Activated naive CD8-positive, alpha-beta T cell treated with anti-CD3 and anti-CD28 coated beads for 36 hours (primary cell): ENCODE data around the gene PCBD2. TPM values are rescaled to one million over a fixed set of nuclear protein-coding genes. Genes with fewer than 3 reads are reported as not detected.
"Not testable (repeated sequence)": the region's sequence is repeated elsewhere in the genome, so short reads cannot be mapped to it uniquely, and the experiment has no call there.

Experiments used
- DNase-seq: peaks from one replicate; pipeline ENCODE4 v3.0.0; 2021
- H3K27ac Mint-ChIP-seq: one replicate; pipeline ENCODE4 v1.8.0; 2022; ENCODE audit warnings: mild to moderate bottlenecking, moderate library complexity, mixed read lengths
- H3K27me3 Mint-ChIP-seq: one replicate; pipeline ENCODE4 v1.8.0; 2022; ENCODE audit warnings: mild to moderate bottlenecking, mixed read lengths
- H3K36me3 Mint-ChIP-seq: one replicate; pipeline ENCODE4 v1.8.0; 2021; ENCODE audit warnings: mild to moderate bottlenecking, mixed read lengths
- H3K4me1 Mint-ChIP-seq: one replicate; pipeline ENCODE4 v1.8.0; 2021; ENCODE audit warnings: mixed read lengths
- H3K4me3 Mint-ChIP-seq: one replicate; pipeline ENCODE4 v1.8.0; 2022; ENCODE audit warnings: mild to moderate bottlenecking, moderate library complexity, mixed read lengths
- H3K9me3 Mint-ChIP-seq: one replicate; pipeline ENCODE4 v1.8.0; 2022; ENCODE audit warnings: mixed read lengths
- total RNA-seq, 2 experiments: library from RNA; stranded (reverse); gene quantifications; one replicate each; pipeline ENCODE4 v1.2.3, GENCODE V29; 2021

Gene PCBD2
- total RNA-seq: 10 to 100 TPM in 1 of 2 experiments, 1 to 10 TPM in 1; 7.6 to 10.4 TPM

DNA sequence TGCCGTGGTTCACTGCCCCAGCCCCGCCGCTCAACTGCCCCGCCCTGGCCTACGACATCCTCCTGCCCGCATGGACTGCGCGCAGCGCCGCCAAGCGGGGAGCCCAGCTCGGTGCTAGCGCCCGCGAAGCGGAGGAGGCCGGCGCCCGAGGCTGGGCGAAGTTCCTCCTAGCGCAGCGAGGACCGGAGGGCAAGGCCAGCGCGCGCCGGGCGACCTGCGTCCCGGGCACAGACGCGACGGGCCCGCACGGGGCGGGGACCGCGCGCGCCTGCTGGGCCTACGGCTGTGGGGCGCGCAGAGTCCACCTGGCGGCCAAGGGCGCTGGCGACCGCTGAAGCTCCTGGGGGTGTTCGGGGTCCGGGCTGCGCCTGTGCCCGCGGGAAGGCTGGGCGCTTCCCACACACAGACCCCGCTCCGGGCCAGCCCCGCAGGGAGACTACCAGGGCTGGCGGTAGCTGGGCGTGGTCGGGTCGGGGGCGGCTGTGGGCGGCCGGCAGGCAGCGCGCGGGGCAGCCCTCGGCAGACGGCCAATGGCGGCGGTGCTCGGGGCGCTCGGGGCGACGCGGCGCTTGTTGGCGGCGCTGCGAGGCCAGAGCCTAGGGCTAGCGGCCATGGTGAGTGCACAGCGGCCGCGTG lies at the start of gene PCBD2:
PCBD2 (plus strand) TSS at position 522 of the 636 bp plus-strand sequence; CDS start at position 531, 9 bp downstream.
- Mint-ChIP-seq H3K4me1 (peaks cover 13% of the 10 kb centered on the region), H3K9me3 (no peaks in the 10 kb centered on the region), H3K4me3 (peak within 1 kb of the TSS; percentile 95), H3K27me3 (no peaks in the 10 kb centered on the region), H3K27ac (peak within 1 kb of the TSS; percentile 98), H3K36me3 (peaks cover 5% of the 10 kb centered on the region)
- DNase-seq: peak; percentile 97

DNA sequence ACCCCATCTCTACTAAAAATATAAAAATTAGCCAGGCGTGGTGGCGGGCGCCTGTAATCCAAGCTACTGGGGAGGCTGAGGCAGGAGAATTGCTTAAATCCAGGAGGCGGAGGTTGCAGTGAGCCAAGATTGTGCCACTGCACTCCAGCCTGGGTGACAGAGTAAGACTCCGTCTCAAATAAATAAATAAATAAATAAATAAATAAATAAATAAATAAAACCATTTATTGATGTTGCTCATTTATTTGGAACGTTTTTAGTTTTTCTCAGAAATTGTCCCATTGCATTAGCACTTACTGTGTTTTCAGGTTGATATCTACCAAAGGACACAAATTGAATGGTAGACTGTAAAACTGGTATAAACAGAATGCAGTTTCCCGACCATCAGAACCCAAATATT lies 48.5 kb upstream of the PCBD2 start:
- peaks cover 13% of the 10 kb centered on the region for H3K36me3 Mint-ChIP-seq
- not testable (repeated sequence) for H3K27me3 Mint-ChIP-seq, H3K4me1 Mint-ChIP-seq, DNase-seq, H3K9me3 Mint-ChIP-seq, H3K27ac Mint-ChIP-seq, H3K4me3 Mint-ChIP-seq

DNA sequence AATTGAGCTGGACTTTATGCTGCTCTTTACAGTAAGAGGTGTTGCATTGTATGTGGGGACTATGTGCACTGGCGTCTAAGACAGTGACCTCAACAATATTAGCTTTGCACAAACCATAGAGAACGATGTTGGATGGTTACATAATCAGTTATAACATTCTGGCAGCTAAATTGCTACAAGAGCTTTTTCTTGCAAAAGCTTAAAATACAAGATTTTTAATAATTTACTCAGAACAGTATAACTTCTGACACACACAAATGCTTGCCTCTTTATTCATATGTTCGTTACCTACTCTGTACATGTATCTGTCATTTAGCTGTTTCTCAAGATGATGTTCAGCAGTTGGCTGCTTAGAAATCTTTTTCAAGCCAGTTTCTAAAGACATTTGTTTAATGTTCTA lies 47.5 kb upstream of the PCBD2 start:
- Mint-ChIP-seq H3K27me3 (no peaks in the 10 kb centered on the region), H3K27ac (no peak overlapping the region), H3K9me3 (no peaks in the 10 kb centered on the region), H3K36me3 (peaks cover 11% of the 10 kb centered on the region), H3K4me1 (peaks cover 7% of the 10 kb centered on the region), H3K4me3 (no peak overlapping the region)
- no peak for DNase-seq

DNA sequence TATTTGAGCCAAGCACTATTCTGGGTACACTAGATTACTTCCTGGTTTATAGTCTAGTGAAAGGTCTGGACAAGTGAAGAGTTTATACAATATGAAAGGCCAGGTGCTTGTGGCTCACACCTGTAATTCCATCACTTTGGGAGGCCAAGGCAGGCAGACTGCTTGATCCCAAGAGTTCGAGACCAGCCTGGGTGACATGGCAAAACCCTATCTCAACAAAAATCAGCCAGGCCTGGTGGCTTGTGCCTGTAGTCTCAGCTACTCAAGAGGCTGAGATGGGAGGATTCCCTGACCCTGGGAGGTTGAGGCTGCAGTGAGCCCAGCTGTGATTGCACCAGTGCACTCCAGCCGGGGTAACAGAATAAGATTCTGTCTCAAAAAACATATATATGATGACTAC lies 40.2 kb upstream of the PCBD2 start:
- DNase-seq: no peak
- Mint-ChIP-seq H3K27ac (no peak overlapping the region), H3K4me3 (no peak overlapping the region), H3K36me3 (no peaks in the 10 kb centered on the region), H3K9me3 (no peaks in the 10 kb centered on the region), H3K27me3 (no peaks in the 10 kb centered on the region), H3K4me1 (no peaks in the 10 kb centered on the region)

DNA sequence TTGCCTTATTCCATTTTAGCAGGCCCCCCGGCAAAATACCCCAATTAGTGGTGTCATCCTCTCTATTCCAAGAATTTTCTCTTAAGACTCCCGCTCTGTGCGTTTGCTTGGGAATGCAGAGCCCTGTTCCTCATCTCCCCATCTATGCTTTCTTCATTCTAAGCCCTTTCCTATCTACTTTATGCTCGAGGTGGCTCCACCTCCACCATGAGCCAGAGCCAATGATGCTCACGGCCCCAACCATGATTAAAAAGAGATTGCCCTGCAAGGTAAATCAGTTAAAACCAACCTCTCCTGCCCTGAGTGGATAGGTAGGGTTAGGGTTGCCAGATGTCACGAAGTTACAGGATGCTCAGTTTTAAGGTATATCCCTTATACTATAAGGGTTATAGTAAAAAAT lies 31.4 kb upstream of the PCBD2 start:
- peak overlapping the region; percentile 95 for H3K27ac Mint-ChIP-seq
- peaks cover 34% of the 10 kb centered on the region for H3K4me1 Mint-ChIP-seq
- H3K36me3 Mint-ChIP-seq: peaks cover 14% of the 10 kb centered on the region
- no peak for DNase-seq
- H3K4me3 Mint-ChIP-seq: peak overlapping the region; percentile 97
- no peaks in the 10 kb centered on the region for H3K9me3 Mint-ChIP-seq
- H3K27me3 Mint-ChIP-seq: no peaks in the 10 kb centered on the region

DNA sequence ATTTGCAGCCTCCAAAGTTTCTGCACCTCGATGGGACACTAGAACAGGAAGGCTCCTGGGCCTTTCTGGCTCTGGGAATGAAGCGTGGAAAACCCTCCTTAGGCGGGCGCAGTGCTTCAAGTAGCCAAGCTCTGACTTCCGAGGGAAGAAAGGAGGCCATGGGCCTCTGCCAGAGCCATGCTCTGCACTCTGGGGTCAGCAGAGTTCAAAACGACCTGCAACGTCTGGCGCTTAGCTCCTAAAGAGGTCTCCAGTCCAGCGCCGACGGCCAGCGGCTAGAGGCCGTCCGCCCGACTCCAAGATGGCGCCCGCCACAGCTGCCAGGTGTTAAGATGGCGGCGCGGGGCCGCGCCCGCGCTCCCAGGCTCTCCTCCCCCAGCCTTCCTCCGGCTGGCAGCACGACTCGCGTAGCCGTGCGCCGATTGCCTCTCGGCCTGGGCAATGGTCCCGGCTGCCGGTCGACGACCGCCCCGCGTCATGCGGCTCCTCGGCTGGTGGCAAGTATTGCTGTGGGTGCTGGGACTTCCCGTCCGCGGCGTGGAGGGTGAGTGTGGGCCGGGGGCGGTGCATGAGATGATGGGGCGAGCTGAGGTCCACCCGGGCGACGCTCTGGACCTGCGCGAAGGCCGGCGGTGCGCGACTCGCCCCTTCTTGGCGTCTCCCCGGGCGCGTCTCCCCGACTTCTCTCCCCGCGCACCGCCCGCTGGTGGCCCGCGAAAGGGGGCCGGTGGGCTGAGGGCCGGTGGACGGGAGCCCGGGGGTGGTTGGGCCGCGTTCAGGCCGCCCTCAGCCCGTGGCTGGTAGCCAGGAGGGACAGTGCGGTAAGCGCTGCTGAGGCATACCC lies 30.7 kb upstream of the PCBD2 start, which contains the start of gene TXNDC15:
TXNDC15 (plus strand) TSS at position 385 of the 844 bp plus-strand sequence; CDS start at position 442, 57 bp downstream.
- DNase-seq: peak; percentile 87
- Mint-ChIP-seq H3K27me3 (no peaks in the 10 kb centered on the region), H3K4me3 (peak within 1 kb of the TSS; percentile 97), H3K36me3 (peaks cover 15% of the 10 kb centered on the region), H3K27ac (peak within 1 kb of the TSS; percentile 95), H3K9me3 (no peaks in the 10 kb centered on the region), H3K4me1 (peaks cover 39% of the 10 kb centered on the region)

DNA sequence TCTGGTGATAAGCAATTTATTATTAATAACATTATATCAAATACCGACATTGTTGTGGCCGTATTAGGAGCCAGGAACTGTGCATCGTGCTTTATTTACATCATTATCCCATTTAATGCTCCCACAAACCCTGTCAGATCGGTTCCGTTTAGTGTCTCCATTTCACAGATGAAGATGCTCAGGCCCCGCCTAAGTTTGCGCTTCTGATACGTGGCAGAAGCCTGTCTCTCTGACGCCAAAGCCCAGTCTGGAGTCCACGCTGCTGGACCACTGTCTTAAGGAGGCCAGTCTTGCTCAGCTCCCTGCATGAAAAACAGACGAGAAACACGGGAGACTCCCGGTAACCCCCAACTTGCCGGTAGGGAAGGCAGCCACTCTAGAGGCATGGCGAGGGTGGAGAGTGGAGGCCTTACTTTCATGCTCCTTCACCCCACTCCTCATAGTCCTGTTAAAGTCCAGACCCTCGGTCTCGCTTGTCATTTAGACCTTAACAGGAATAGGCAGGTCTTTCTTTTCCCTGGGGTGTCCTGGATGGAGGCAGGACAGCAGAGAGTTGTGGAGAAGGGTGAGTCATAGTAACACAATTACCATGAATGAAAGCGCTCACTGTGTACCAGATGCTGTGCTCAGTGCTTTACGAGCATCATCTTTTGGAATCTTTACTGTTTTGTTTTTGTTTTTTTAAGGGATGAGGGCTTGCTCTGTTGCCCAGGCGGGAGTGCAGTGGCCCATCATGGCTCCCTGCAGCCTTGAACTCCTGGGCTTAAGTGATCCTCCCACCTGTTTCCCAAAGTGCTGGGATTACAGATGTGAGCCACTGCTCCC lies 29.9 kb upstream of the PCBD2 start:
- H3K4me3 Mint-ChIP-seq: peak overlapping the region; percentile 97
- peak overlapping the region; percentile 95 for H3K27ac Mint-ChIP-seq
- DNase-seq: peak; percentile 35
- H3K9me3 Mint-ChIP-seq: no peaks in the 10 kb centered on the region
- H3K4me1 Mint-ChIP-seq: peaks cover 40% of the 10 kb centered on the region
- peaks cover 15% of the 10 kb centered on the region for H3K36me3 Mint-ChIP-seq
- H3K27me3 Mint-ChIP-seq: no peaks in the 10 kb centered on the region

DNA sequence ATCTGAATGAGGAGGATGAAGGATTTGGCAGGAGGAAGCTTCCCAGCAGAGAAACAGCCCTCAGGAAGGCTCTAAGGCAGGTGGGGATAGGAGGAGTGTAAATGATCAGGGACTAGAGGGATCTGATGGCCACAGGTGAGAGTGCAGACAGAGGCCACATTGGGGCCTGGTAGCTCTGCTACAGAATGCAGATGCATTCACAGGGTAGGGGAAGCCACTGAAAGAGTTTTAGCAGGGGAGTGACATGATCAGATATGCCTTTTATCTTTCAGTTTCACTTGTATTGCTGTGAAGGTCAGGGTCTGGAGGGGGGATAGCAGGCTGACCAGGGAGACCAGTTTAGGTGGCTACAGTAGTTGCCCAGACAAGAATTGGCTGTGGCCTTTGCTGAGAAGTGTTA lies 27.8 kb upstream of the PCBD2 start:
- H3K9me3 Mint-ChIP-seq: no peaks in the 10 kb centered on the region
- H3K4me3 Mint-ChIP-seq: peak overlapping the region; percentile 32
- no peak for DNase-seq
- H3K27ac Mint-ChIP-seq: peak overlapping the region; percentile 30
- no peaks in the 10 kb centered on the region for H3K27me3 Mint-ChIP-seq
- peaks cover 15% of the 10 kb centered on the region for H3K36me3 Mint-ChIP-seq
- peaks cover 46% of the 10 kb centered on the region for H3K4me1 Mint-ChIP-seq

DNA sequence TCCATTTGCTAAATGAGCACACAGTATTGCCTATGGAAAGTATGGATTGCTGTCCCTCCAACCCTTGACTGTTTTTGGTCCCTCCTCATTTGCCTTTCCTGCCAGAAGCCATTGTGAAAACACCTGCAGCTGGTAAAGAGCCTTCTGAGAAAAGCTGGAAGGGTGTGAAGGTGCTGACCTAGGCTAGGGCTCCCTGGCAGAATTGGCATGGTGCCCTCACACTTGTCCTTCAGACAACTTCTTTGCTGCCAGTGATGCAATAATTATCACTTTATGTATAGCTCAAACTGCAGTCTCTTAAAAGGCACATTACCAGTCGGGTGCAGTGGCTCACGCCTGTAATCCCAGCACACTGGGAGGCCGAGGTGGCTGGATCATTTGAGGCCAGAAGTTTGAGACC lies 26.5 kb upstream of the PCBD2 start:
- Mint-ChIP-seq H3K4me1 (peaks cover 44% of the 10 kb centered on the region), H3K27ac (no peak overlapping the region), H3K27me3 (no peaks in the 10 kb centered on the region), H3K4me3 (no peak overlapping the region), H3K9me3 (no peaks in the 10 kb centered on the region), H3K36me3 (peaks cover 15% of the 10 kb centered on the region)
- no peak for DNase-seq

DNA sequence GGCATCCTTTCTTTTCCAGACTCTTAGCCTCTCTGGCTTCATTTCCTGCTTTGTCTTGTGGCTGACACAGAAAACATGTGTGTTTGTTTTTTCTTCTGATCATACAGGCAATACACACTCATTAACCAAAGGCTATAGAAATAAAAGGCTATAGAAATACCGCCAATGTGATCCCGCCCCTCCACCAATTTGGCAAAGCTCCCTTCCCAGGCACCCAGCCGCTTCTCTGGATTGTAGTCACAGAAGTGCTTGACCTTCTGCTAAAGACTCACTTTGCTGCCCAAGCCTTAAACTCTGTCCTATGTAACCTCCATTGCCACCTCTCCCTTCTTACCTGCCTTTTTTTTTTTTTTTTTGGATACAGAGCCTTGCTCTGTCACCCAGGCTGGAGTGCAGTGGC lies 25.5 kb upstream of the PCBD2 start:
- peaks cover 39% of the 10 kb centered on the region for H3K4me1 Mint-ChIP-seq
- H3K4me3 Mint-ChIP-seq: no peak overlapping the region
- DNase-seq: no peak
- no peak overlapping the region for H3K27ac Mint-ChIP-seq
- H3K36me3 Mint-ChIP-seq: peaks cover 15% of the 10 kb centered on the region
- no peaks in the 10 kb centered on the region for H3K9me3 Mint-ChIP-seq
- no peaks in the 10 kb centered on the region for H3K27me3 Mint-ChIP-seq

DNA sequence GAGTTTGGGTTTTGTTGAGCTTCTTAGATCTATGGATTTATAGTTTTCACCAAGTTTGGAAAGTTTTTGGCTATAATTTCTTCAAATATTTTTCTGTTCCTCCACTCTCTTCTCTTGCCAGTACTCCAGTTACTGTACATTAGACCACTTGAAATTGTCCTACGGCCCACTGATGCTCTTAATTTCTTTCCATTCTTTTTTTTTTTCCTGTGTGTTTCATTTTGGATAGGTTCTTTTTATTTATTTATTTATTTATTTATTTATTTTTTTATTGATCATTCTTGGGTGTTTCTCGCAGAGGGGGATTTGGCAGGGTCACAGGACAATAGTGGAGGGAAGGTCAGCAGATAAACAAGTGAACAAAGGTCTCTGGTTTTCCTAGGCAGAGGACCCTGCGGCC lies 24.0 kb upstream of the PCBD2 start:
- DNase-seq, H3K27ac Mint-ChIP-seq, H3K27me3 Mint-ChIP-seq, H3K4me3 Mint-ChIP-seq, H3K9me3 Mint-ChIP-seq: not testable (repeated sequence)
- Mint-ChIP-seq H3K4me1 (peaks cover 33% of the 10 kb centered on the region), H3K36me3 (peaks cover 11% of the 10 kb centered on the region)

DNA sequence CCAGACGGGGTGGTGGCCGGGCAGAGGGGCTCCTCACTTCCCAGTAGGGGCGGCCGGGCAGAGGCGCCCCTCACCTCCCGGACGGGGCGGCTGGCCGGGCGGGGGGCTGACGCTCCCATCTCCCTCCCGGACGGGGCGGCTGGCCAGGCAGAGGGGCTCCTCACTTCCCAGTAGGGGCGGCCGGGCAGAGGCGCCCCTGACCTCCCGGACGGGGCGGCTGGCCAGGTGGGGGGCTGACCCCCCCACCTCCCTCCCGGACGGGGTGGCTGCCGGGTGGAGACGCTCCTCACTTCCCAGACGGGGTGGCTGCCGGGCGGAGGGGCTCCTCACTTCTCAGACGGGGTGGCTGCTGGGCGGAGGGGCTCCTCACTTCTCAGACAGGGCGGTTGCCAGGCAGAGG lies 23.2 kb upstream of the PCBD2 start:
- DNase-seq, H3K27ac Mint-ChIP-seq, H3K36me3 Mint-ChIP-seq, H3K27me3 Mint-ChIP-seq, H3K4me3 Mint-ChIP-seq, H3K9me3 Mint-ChIP-seq: not testable (repeated sequence)
- H3K4me1 Mint-ChIP-seq: peaks cover 25% of the 10 kb centered on the region

DNA sequence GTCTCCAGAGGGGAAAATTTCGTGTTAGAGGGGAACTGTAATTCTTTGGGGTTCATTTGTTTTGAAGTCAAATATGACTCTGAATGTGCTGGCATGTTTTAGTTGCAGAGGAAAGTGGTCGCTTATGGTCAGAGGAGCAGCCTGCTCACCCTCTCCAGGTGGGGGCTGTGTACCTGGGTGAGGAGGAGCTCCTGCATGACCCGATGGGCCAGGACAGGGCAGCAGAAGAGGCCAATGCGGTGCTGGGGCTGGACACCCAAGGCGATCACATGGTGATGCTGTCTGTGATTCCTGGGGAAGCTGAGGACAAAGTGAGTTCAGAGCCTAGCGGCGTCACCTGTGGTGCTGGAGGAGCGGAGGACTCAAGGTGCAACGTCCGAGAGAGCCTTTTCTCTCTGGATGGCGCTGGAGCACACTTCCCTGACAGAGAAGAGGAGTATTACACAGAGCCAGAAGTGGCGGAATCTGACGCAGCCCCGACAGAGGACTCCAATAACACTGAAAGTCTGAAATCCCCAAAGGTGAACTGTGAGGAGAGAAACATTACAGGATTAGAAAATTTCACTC lies 17.3 kb upstream of the PCBD2 start:
- Mint-ChIP-seq H3K27me3 (no peaks in the 10 kb centered on the region), H3K4me1 (peaks cover 7% of the 10 kb centered on the region), H3K4me3 (no peak overlapping the region), H3K36me3 (peaks cover 12% of the 10 kb centered on the region), H3K9me3 (no peaks in the 10 kb centered on the region), H3K27ac (no peak overlapping the region)
- DNase-seq: no peak

DNA sequence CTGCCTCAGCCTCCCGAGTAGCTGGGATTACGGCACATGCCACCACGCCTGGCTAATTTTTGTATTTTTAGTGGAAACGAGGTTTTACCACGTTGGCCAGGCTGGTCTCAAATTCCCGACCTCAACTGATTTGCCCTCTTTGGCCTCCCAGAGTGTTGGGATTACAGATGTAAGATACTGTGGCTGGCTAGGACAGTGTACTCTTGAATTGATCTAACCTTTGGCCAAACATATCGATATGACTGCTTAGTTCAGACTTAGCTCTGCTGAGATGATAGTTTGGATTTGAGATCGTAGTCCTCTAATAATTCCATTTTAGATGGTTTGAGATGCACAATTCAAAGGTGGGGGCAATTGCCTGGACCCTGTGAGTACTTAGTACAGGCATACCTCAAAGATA lies 15.6 kb upstream of the PCBD2 start:
- Mint-ChIP-seq H3K27me3 (no peaks in the 10 kb centered on the region), H3K4me1 (peaks cover 7% of the 10 kb centered on the region), H3K36me3 (peaks cover 12% of the 10 kb centered on the region), H3K9me3 (no peaks in the 10 kb centered on the region), H3K4me3 (no peak overlapping the region), H3K27ac (no peak overlapping the region)
- no peak for DNase-seq

DNA sequence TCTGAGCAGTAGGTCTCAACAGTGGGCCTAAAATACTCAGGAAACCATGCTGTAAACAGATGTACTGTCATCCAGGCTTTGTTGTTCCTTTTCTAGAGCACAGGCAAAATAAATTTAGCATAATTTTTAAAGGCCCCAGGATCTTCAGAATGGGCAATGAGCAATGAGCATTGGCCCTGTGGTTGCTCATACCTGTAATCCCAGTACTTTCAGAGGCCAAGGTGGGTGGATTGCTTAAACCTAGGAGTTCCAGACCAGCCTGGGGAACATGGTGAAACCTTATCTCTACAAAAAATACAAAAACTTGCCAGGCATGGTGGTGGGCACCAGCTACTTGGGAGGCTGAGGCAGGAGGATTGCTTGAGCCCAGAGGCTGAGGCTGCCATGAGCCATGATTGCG lies 13.5 kb upstream of the PCBD2 start:
- peaks cover 5% of the 10 kb centered on the region for H3K4me1 Mint-ChIP-seq
- no peaks in the 10 kb centered on the region for H3K27me3 Mint-ChIP-seq
- H3K9me3 Mint-ChIP-seq: no peaks in the 10 kb centered on the region
- DNase-seq: no peak
- H3K4me3 Mint-ChIP-seq: no peak overlapping the region
- no peak overlapping the region for H3K27ac Mint-ChIP-seq
- peaks cover 12% of the 10 kb centered on the region for H3K36me3 Mint-ChIP-seq
